Measurements from ENCODE around the gene PDIA4.

PDIA4 gene

DNA sequence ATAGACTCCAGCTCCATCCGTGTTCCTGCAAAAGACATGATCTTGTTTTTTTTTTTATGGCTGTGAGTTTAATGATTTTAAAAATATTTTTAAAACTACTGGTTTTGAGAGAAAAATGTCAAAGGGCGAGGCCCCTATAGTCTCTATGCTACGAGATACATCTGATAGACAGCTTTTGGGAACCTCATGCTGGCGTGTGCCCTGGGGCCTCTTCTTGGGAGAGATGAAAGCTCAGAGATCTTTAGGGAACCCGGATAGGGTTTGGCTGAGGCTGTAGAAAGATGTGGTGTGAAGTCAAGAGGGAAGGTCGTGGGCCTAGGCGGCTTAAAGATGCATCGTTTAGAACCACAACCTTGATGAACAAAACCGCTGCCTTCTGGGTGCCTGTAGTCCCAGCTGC lies 70.2 kb downstream of the PDIA4 start:
- H3K4me3 ChIP-seq (ENCODE audit: low read depth, low read length), result no peak overlapping the region
- TF ChIP-seq, protein P1, sequence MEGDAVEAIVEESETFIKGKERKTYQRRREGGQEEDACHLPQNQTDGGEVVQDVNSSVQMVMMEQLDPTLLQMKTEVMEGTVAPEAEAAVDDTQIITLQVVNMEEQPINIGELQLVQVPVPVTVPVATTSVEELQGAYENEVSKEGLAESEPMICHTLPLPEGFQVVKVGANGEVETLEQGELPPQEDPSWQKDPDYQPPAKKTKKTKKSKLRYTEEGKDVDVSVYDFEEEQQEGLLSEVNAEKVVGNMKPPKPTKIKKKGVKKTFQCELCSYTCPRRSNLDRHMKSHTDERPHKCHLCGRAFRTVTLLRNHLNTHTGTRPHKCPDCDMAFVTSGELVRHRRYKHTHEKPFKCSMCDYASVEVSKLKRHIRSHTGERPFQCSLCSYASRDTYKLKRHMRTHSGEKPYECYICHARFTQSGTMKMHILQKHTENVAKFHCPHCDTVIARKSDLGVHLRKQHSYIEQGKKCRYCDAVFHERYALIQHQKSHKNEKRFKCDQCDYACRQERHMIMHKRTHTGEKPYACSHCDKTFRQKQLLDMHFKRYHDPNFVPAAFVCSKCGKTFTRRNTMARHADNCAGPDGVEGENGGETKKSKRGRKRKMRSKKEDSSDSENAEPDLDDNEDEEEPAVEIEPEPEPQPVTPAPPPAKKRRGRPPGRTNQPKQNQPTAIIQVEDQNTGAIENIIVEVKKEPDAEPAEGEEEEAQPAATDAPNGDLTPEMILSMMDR (IDR thresholded peaks at IDR 0.05; ENCODE audit: low read depth, low read length, missing control alignments), result no peak
- DNase-seq (ENCODE audit: low read depth), result no peak
- in situ Hi-C loops (cut with HindIII; ENCODE audit: low sequenced_read_pairs), result loop anchor here (25.0 kb wide), 1 partner anchor 371 kb away; the partner anchor contains the start of gene C7orf33

DNA sequence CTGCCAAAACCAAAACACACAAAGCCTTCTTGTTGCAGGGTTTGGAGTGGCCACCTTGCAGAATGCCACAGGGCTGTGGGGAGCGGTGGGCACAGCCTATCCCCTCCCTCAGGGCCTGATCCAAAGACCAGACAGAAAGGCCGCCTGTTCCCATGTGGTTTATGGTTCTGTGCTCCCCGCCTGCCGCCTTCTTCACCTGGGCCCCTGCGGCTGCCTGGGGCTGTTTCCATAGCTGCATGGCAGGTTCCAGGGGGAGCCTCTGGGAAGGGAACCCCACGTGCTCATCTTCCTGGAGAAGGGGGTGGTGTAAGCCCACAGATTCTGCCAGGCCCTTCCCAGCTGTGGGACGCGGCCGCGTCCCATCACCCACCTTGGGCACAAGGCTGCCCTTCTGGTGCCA lies 73.5 kb downstream of the PDIA4 start:
- DNase-seq (ENCODE audit: low read depth), result no peak
- H3K4me3 ChIP-seq (ENCODE audit: low read depth, low read length), result no peak overlapping the region
- in situ Hi-C loops (cut with HindIII; ENCODE audit: low sequenced_read_pairs), result loop anchor here (25.0 kb wide), 1 partner anchor 367 kb away; the partner anchor contains the start of gene C7orf33
- TF ChIP-seq, protein P1 (IDR thresholded peaks at IDR 0.05; ENCODE audit: low read depth, low read length, missing control alignments), result no peak

DNA sequence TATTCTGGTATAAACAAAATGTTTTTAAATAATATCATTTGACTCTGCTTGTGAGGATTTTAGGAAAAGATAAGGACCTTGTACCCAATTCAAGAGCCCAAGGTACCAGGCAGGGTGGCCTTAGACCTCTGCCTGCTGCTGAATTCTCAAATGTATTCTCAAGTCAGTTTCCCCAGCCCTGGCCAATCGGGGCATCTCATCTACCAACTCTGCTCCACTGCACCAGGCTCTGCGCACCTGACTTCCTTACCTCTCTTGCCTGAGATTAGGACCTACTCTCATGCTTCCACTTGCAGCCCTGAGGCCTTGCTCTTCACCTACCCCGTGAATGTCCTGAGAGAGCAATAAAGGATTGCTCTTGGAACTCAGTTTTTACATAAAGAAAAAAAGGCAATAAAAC lies 74.6 kb downstream of the PDIA4 start:
- H3K4me3 ChIP-seq (ENCODE audit: low read depth, low read length), result no peak overlapping the region
- in situ Hi-C loops (cut with HindIII; ENCODE audit: low sequenced_read_pairs), result loop anchor here (25.0 kb wide), 1 partner anchor 366 kb away; the partner anchor contains the start of gene C7orf33
- DNase-seq (ENCODE audit: low read depth), result no peak
- TF ChIP-seq, protein P1 (IDR thresholded peaks at IDR 0.05; ENCODE audit: low read depth, low read length, missing control alignments), result no peak
